ENCODE results near the gene HDDC3. TPM values are rescaled to one million over a fixed set of nuclear protein-coding genes. Genes with fewer than 3 reads are reported as not detected.

The HDDC3 gene
- polyA plus RNA-seq, 3 donors: 11.6 to 19.7 (median 14.8) TPM

- H3K4me3 ChIP-seq (replicated peaks in 1 of 3; ENCODE audit: low read depth in 2 of 3, low read length in 3 of 3): no peak overlapping the region
- H3K9me3 ChIP-seq (replicated peaks in 1 of 2; ENCODE audit: control insufficient read depth in 1 of 2, insufficient read depth in 1 of 2, low read length in 2 of 2): no peaks in the 10 kb centered on the region
- intact Hi-C loops (cut with micrococcal nuclease): no loop called here
- Mint-ChIP-seq H3K27ac (no peak overlapping the region), H3K27me3 (ENCODE audit: low read depth in 3 of 3) (peaks cover 0 to 2% (median under 1%) of the 10 kb centered on the region in 3 donors), H3K4me1 (peaks cover 8% of the 10 kb centered on the region), H3K4me3 (no peak overlapping the region), H3K9me3 (peaks cover 0 to 2% (median 0%) of the 10 kb centered on the region in 7 donors), H3K36me3 (peaks cover 70 to 84% of the 10 kb centered on the region in 2 donors)
- H3K9ac ChIP-seq (ENCODE audit: insufficient read depth, low read length, poor library complexity, severe bottlenecking): no peak overlapping the region
- peaks cover 7% of the 10 kb centered on the region for H3K79me2 ChIP-seq (ENCODE audit: insufficient read depth, low read length)
- no peaks in the 10 kb centered on the region for H3K27me3 ChIP-seq (ENCODE audit: control insufficient read depth in 2 of 2, insufficient read depth in 2 of 2, low read length in 2 of 2)
- peaks cover 54 to 72% of the 10 kb centered on the region in 2 donors for H3K36me3 ChIP-seq (replicated peaks in 1 of 2; ENCODE audit: control insufficient read depth in 1 of 2, insufficient read depth in 2 of 2, low read length in 2 of 2)
- TF ChIP-seq CTCF (IDR thresholded peaks at IDR 0.05): no peak
- H3K4me1 ChIP-seq (ENCODE audit: control insufficient read depth in 1 of 2, insufficient read depth in 2 of 2, low read length in 2 of 2): peaks cover 4 to 10% of the 10 kb centered on the region in 2 donors
- no peak overlapping the region for H2AFZ ChIP-seq (ENCODE audit: insufficient read depth, low read depth, low read length, poor library complexity, severe bottlenecking)
- H3K27ac ChIP-seq (ENCODE audit: low read depth in 1 of 2, low read length in 2 of 2): no peak overlapping the region
- no peak for DNase-seq
- H3K4me2 ChIP-seq (replicated peaks; ENCODE audit: extremely low read depth, low read length, poor library complexity, severe bottlenecking): no peak overlapping the region
- H4K20me1 ChIP-seq (ENCODE audit: insufficient read depth, low read length): no peaks in the 10 kb centered on the region
- 100% methylated on average over 4 of the region's 4 CpGs for WGBS (ENCODE audit: insufficient coverage)
Measured at GRCh38 chr15:90941038-90941437, 8.7 kb upstream of the HDDC3 start.

- H3K4me3 ChIP-seq (replicated peaks in 1 of 3; ENCODE audit: low read depth in 2 of 3, low read length in 3 of 3): no peak overlapping the region
- peaks cover 14 to 23% of the 10 kb centered on the region in 2 donors for H3K4me1 ChIP-seq (ENCODE audit: control insufficient read depth in 1 of 2, insufficient read depth in 2 of 2, low read length in 2 of 2)
- H3K9ac ChIP-seq (ENCODE audit: insufficient read depth, low read length, poor library complexity, severe bottlenecking): no peak overlapping the region
- peaks cover 51 to 65% of the 10 kb centered on the region in 2 donors for H3K36me3 ChIP-seq (replicated peaks in 1 of 2; ENCODE audit: control insufficient read depth in 1 of 2, insufficient read depth in 2 of 2, low read length in 2 of 2)
- no peak for DNase-seq
- Mint-ChIP-seq H3K36me3 (peaks cover 62 to 74% of the 10 kb centered on the region in 2 donors), H3K4me3 (no peak overlapping the region), H3K4me1 (peaks cover 14% of the 10 kb centered on the region), H3K27me3 (ENCODE audit: low read depth in 3 of 3) (peaks cover 0 to 2% (median 2%) of the 10 kb centered on the region in 3 donors), H3K27ac (peak overlapping the region in 1 of 7 donors; percentile 40), H3K9me3 (no peaks in the 10 kb centered on the region)
- H3K9me3 ChIP-seq (replicated peaks in 1 of 2; ENCODE audit: control insufficient read depth in 1 of 2, insufficient read depth in 1 of 2, low read length in 2 of 2): no peaks in the 10 kb centered on the region
- intact Hi-C loops (cut with micrococcal nuclease): no loop called here
- H2AFZ ChIP-seq (ENCODE audit: insufficient read depth, low read depth, low read length, poor library complexity, severe bottlenecking): no peak overlapping the region
- TF ChIP-seq CTCF (IDR thresholded peaks at IDR 0.05): no peak
- H3K79me2 ChIP-seq (ENCODE audit: insufficient read depth, low read length): peaks cover 15% of the 10 kb centered on the region
- no peaks in the 10 kb centered on the region for H3K27me3 ChIP-seq (ENCODE audit: control insufficient read depth in 2 of 2, insufficient read depth in 2 of 2, low read length in 2 of 2)
- no peak overlapping the region for H3K27ac ChIP-seq (ENCODE audit: low read depth in 1 of 2, low read length in 2 of 2)
- H3K4me2 ChIP-seq (replicated peaks; ENCODE audit: extremely low read depth, low read length, poor library complexity, severe bottlenecking): no peak overlapping the region
- 94% methylated on average over 6 of the region's 7 CpGs for WGBS (ENCODE audit: insufficient coverage)
- H4K20me1 ChIP-seq (ENCODE audit: insufficient read depth, low read length): no peaks in the 10 kb centered on the region
Measured at GRCh38 chr15:90939756-90940155, 7.4 kb upstream of the HDDC3 start.
